Measurements from ENCODE around the gene EDEM2.

The EDEM2 gene

DNA sequence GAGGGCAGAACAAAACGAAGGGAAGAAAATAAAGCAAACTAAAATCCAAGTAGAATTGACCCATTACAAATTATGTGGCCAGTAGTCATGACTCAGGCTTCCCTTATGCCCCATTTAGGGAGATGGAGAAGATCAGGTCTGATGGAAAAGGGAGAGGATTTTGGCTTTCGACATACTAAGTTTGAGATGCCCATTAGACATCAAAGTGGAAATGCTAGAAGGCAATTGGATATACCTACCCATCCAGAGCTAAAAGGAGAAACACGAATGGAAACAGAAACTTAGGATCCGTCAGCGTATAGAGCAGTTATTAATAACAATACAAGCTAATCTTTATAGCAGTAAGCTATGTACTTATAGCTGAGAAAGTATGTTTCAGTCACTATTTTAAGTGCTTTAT, 59.3 kb downstream of the EDEM2 start:
- TF ChIP-seq EZH2phosphoT487 (conservative IDR thresholded peaks at IDR 0.05; ENCODE audit: low read length): no peak
- TF ChIP-seq, protein P1, sequence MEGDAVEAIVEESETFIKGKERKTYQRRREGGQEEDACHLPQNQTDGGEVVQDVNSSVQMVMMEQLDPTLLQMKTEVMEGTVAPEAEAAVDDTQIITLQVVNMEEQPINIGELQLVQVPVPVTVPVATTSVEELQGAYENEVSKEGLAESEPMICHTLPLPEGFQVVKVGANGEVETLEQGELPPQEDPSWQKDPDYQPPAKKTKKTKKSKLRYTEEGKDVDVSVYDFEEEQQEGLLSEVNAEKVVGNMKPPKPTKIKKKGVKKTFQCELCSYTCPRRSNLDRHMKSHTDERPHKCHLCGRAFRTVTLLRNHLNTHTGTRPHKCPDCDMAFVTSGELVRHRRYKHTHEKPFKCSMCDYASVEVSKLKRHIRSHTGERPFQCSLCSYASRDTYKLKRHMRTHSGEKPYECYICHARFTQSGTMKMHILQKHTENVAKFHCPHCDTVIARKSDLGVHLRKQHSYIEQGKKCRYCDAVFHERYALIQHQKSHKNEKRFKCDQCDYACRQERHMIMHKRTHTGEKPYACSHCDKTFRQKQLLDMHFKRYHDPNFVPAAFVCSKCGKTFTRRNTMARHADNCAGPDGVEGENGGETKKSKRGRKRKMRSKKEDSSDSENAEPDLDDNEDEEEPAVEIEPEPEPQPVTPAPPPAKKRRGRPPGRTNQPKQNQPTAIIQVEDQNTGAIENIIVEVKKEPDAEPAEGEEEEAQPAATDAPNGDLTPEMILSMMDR (IDR thresholded peaks at IDR 0.05; ENCODE audit: insufficient read depth, low read length, poor library complexity, severe bottlenecking): no peak
- Histone ChIP-seq H3K9ac (ENCODE audit: low read length) (no peak overlapping the region), H3K4me3 (ENCODE audit: insufficient read depth, low read length, poor library complexity, severe bottlenecking) (no peak overlapping the region)

DNA sequence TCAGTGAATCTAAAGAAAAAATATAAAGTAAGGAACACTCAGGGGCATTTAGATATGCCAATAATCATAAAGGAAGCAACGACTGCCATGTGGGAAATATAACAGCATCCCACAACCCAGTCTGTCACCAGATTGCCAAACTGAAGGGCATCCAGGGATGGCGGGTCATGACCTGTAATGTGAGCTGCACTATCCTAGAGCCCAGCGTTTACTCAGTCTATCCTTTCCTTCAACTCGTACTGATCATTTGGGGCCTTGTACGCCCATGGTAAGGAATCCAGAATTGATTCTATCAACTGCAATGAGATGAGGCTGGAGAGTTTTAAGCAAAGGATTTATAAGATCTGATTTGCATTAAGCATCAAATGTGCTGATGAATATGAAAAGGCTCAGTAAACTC, 59.8 kb downstream of the EDEM2 start:
- Histone ChIP-seq H3K36me3 (ENCODE audit: low read length) (peaks cover 2% of the 10 kb centered on the region; the same call in 1 of the 2 replicates), H3K4me3 (ENCODE audit: insufficient read depth, low read length, poor library complexity, severe bottlenecking) (no peak overlapping the region), H3K9me2 (replicated peaks; ENCODE audit: insufficient read depth, low read length) (no peaks in the 10 kb centered on the region), H3K4me2 (ENCODE audit: low read depth, low read length, poor library complexity, severe bottlenecking) (no peak overlapping the region), H3K79me2 (ENCODE audit: insufficient read depth, low read length) (peaks cover 88% of the 10 kb centered on the region), H3K9me3 (ENCODE audit: insufficient read depth, low read length) (no peaks in the 10 kb centered on the region), H3F3A (ENCODE audit: insufficient read depth) (peaks cover 7% of the 10 kb centered on the region; the same call in 1 of the 2 replicates), H2AFZ (ENCODE audit: low read depth, low read length, severe bottlenecking) (no peak overlapping the region), H3K9ac (ENCODE audit: low read length) (no peak overlapping the region), H4K20me1 (ENCODE audit: low read depth, low read length) (no peaks in the 10 kb centered on the region), H3K27ac (ENCODE audit: low read depth, low read length) (no peak overlapping the region), H3K27me3 (ENCODE audit: low read length) (no peaks in the 10 kb centered on the region)
- TF ChIP-seq EZH2phosphoT487 (conservative IDR thresholded peaks at IDR 0.05; ENCODE audit: low read length): no peak
- TF ChIP-seq, protein P1 (IDR thresholded peaks at IDR 0.05; ENCODE audit: insufficient read depth, low read length, poor library complexity, severe bottlenecking): no peak

More for the DNA sequence above, 59.3 kb downstream of the EDEM2 start:
- peaks cover 7% of the 10 kb centered on the region; the same call in 1 of the 2 replicates for H3F3A ChIP-seq (ENCODE audit: insufficient read depth)
- H3K27ac ChIP-seq (ENCODE audit: low read depth, low read length): no peak overlapping the region
- H2AFZ ChIP-seq (ENCODE audit: low read depth, low read length, severe bottlenecking): no peak overlapping the region
- peaks cover 2% of the 10 kb centered on the region; the same call in 1 of the 2 replicates for H3K36me3 ChIP-seq (ENCODE audit: low read length)
- H3K27me3 ChIP-seq (ENCODE audit: low read length): no peaks in the 10 kb centered on the region
- H3K4me2 ChIP-seq (ENCODE audit: low read depth, low read length, poor library complexity, severe bottlenecking): no peak overlapping the region
- no peaks in the 10 kb centered on the region for H4K20me1 ChIP-seq (ENCODE audit: low read depth, low read length)
- no peaks in the 10 kb centered on the region for H3K9me3 ChIP-seq (ENCODE audit: insufficient read depth, low read length)
- H3K9me2 ChIP-seq (replicated peaks; ENCODE audit: insufficient read depth, low read length): no peaks in the 10 kb centered on the region
- H3K79me2 ChIP-seq (ENCODE audit: insufficient read depth, low read length): peaks cover 84% of the 10 kb centered on the region

DNA sequence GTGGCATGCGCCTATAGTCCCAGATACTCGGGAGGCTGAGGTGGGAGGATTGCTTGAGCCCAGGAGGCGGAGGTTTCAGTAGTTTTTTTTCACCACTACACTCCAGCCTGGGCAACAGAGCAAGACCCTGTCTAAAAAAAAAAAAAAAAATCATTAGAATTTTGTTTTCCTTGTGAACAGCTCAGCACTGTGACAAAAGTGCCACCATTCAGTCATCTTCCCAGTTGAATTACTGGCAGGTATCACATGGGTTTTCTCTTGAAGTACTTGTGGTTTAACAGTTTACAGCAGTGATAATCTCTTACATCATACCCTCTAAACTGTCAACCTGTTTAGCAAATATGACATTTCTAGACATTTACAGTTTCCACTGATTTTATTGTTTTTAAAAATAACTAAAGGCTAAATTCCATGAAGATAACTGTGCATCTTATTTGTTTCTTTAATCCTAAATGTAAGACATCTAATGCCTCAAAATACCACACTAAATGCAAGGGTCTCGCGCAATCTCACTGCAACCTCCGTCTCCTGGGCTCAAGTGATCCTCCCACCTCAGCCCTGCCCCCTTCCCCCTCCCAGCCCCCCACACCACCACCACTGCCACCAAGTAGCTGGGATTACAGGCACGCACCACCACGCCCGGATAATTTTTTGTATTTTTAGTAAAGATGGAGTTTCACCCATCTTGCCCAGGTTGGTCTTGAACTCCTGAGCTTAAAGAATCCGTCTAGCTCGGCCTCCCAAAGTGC, 61.5 kb downstream of the EDEM2 start:
- no peak overlapping the region for H3K9ac ChIP-seq (ENCODE audit: low read length)
- no peak for TF ChIP-seq EZH2phosphoT487 (conservative IDR thresholded peaks at IDR 0.05; ENCODE audit: low read length)
- TF ChIP-seq, protein P1 (IDR thresholded peaks at IDR 0.05; ENCODE audit: insufficient read depth, low read length, poor library complexity, severe bottlenecking): no peak
- H3K36me3 ChIP-seq (ENCODE audit: low read length): peaks cover 2% of the 10 kb centered on the region; the same call in 1 of the 2 replicates
- peaks cover 88% of the 10 kb centered on the region for H3K79me2 ChIP-seq (ENCODE audit: insufficient read depth, low read length)
- H3K27me3 ChIP-seq (ENCODE audit: low read length): no peaks in the 10 kb centered on the region
- H3K4me3 ChIP-seq (ENCODE audit: insufficient read depth, low read length, poor library complexity, severe bottlenecking): no peak overlapping the region
- H3F3A ChIP-seq (ENCODE audit: insufficient read depth): peaks cover 7% of the 10 kb centered on the region; the same call in 1 of the 2 replicates
- H4K20me1 ChIP-seq (ENCODE audit: low read depth, low read length): peaks cover 5% of the 10 kb centered on the region; the same call in 1 of the 2 replicates
- no peaks in the 10 kb centered on the region for H3K9me3 ChIP-seq (ENCODE audit: insufficient read depth, low read length)
- no peak overlapping the region for H3K4me2 ChIP-seq (ENCODE audit: low read depth, low read length, poor library complexity, severe bottlenecking)
- H3K9me2 ChIP-seq (replicated peaks; ENCODE audit: insufficient read depth, low read length): no peaks in the 10 kb centered on the region
- no peak overlapping the region for H2AFZ ChIP-seq (ENCODE audit: low read depth, low read length, severe bottlenecking)
- no peak overlapping the region for H3K27ac ChIP-seq (ENCODE audit: low read depth, low read length)

All from SU-DHL-6 (cell line).